ENCODE results near the gene CELSR1. TPM values are rescaled to one million over a fixed set of nuclear protein-coding genes. Genes with fewer than 3 reads are reported as not detected.

Gene CELSR1
- total and polyA plus RNA-seq, 2 donors from 2014 or later: 15.7 to 49.9 TPM

DNA sequence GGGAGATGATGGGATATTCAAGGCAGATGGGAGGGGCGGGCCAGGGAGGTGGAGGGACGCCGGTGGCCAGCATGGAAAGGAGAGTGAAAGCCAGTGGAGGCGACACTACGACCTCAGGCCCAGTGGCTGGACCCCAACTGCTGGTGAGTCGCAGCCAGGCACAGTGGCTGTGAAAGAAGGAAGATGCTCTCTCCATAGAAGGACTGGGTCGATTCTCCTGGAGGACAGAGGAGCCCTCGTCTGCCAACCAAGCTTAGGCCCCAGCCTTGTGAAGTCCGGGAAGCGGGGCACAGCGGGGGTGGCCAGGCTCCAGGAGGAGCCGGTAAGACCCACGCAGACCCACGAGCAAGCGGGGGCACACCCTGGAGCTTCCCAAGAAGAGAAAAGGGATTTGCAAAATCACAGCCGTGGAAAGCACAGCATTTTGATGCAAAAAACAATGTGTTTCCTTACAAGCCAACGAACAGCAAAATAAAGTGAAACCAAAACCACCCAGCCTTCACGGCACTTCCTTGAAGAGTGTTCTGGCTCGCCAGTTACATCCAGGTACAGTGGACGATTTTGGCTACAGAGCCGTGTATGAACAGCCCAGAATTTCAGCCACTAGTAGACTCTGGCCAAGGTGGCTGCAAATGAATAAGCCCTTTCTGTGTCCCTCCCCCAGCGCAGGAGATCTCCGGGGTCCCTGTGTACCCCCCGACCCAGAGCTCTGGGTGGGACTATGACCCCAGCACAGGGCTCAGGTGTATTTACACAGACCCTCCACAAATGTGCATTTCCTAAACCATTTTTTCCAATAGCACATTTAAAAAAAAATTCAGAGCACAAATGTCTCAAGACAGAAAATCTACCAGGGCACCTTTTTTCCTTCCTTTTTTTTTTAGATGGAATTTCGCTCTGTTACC is 105.0 kb downstream of the CELSR1 start:
- FAIRE-seq: no peak
- TF ChIP-seq, protein P1, sequence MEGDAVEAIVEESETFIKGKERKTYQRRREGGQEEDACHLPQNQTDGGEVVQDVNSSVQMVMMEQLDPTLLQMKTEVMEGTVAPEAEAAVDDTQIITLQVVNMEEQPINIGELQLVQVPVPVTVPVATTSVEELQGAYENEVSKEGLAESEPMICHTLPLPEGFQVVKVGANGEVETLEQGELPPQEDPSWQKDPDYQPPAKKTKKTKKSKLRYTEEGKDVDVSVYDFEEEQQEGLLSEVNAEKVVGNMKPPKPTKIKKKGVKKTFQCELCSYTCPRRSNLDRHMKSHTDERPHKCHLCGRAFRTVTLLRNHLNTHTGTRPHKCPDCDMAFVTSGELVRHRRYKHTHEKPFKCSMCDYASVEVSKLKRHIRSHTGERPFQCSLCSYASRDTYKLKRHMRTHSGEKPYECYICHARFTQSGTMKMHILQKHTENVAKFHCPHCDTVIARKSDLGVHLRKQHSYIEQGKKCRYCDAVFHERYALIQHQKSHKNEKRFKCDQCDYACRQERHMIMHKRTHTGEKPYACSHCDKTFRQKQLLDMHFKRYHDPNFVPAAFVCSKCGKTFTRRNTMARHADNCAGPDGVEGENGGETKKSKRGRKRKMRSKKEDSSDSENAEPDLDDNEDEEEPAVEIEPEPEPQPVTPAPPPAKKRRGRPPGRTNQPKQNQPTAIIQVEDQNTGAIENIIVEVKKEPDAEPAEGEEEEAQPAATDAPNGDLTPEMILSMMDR (IDR thresholded peaks at IDR 0.05; ENCODE audit: borderline replicate concordance, extremely low read depth, insufficient read depth): no peak
- intact Hi-C loops (cut with DNase I): no loop called here
- no peaks in the 10 kb centered on the region for H3K9me3 ChIP-seq (ENCODE audit: control insufficient read depth in 2 of 3, insufficient read depth in 1 of 3, low read length in 3 of 3)
- H3K27ac ChIP-seq (ENCODE audit: low read depth in 2 of 2, low read length in 2 of 2): peak overlapping the region; percentile 51 to 55
- no peaks in the 10 kb centered on the region for H3K27me3 ChIP-seq (ENCODE audit: control insufficient read depth, insufficient read depth, low read length)
- DNase-seq: peak in 2 of 5 donors; percentile 57 to 65
- peak overlapping the region in 1 of 3 donors; percentile 1 for H3K9ac ChIP-seq (ENCODE audit: low read length in 3 of 3)
- peaks cover 0 to 9% (median 0%) of the 10 kb centered on the region in 3 donors for H3K4me1 ChIP-seq (ENCODE audit: control insufficient read depth in 2 of 3, insufficient read depth in 2 of 3, low read depth in 1 of 3, low read length in 3 of 3)
- peak overlapping the region in 2 of 3 donors; percentile 20 to 52 for H3K4me3 ChIP-seq (ENCODE audit: low read length in 3 of 3)
- peaks cover 0 to 6% (median 2%) of the 10 kb centered on the region in 3 donors for H3K36me3 ChIP-seq (ENCODE audit: control insufficient read depth in 2 of 3, insufficient read depth in 3 of 3, low read length in 3 of 3)

DNA sequence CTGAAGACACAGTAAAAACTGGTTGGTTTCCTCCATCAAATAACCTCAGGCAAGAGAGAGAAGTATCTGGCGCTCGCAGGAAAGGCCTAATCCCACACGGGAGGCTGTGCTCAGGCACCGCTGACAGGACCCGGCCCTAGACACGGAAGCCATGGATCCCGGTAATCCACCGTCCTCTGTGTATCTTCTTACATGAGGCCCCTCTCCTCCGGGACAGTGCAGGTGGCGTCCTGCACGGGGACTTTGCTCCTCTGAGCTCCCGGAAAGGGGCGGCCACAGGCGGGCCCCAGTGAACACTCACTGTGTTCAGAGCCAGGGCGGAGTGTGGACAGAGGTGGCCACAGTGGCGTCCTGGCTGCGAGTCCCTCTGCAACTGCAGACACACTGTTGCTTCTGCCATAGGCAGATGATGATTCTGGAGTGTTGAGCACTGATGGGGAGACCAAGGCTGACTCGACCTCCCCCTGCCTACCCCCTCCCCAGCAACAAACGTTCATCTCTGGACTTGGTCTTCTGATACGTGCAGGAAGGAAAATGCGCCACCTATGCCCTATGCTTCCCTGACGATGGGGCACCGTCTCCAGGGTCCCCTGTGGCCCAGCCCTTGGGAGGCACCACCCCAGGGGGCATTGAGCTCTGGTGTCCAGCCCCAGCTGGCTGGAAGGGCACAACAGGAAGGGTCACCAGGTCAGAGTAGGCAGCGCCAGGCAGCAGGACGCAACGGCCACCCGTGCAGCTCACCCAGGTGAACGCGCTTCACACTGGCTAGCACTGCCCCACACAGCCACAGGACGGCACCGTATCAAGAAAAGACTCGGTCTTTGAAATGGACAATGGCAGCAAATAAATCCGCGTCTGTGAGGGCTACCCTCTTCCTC is 106.2 kb downstream of the CELSR1 start:
- DNase-seq (no peak), FAIRE-seq (no peak)
- Histone ChIP-seq H3K27me3 (ENCODE audit: control insufficient read depth, insufficient read depth, low read length) (no peaks in the 10 kb centered on the region), H3K9ac (ENCODE audit: low read length in 3 of 3) (no peak overlapping the region), H3K36me3 (ENCODE audit: control insufficient read depth in 2 of 3, insufficient read depth in 3 of 3, low read length in 3 of 3) (peaks cover 0 to 6% (median under 1%) of the 10 kb centered on the region in 3 donors), H3K27ac (ENCODE audit: low read depth in 2 of 2, low read length in 2 of 2) (peak overlapping the region in 1 of 2 donors; percentile 1), H3K4me1 (ENCODE audit: control insufficient read depth in 2 of 3, insufficient read depth in 2 of 3, low read depth in 1 of 3, low read length in 3 of 3) (peaks cover 0 to 9% (median 0%) of the 10 kb centered on the region in 3 donors), H3K4me3 (ENCODE audit: low read length in 3 of 3) (no peak overlapping the region), H3K9me3 (ENCODE audit: control insufficient read depth in 2 of 3, insufficient read depth in 1 of 3, low read length in 3 of 3) (no peaks in the 10 kb centered on the region)
- intact Hi-C loops (cut with DNase I): no loop called here
- TF ChIP-seq, protein P1 (IDR thresholded peaks at IDR 0.05; ENCODE audit: borderline replicate concordance, extremely low read depth, insufficient read depth): no peak

DNA sequence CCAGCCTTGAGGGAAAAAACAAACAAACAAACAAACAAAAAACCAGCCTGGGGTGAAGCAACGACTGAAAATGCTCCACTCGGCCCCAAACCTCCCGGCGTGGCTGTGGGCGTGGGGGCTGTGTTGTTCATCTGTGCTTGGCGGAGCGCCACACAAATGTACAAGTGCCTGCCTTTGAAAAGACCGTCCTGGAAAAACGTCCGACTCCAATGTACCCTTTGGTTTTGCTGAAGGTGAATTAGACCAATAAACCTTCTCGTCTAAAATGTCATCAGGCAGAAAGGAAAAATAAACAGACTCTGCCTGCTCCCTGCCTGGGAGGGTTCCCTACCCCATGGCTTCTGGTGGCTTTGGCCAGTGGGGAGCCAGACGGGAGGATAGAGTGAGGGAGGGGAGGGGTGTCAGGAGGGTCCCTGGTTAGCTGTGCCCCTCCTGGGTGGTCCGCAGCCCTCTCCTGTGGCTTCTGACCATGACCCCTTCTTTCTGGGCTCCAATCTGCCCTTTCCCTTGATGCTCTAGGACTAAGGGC is 108.0 kb downstream of the CELSR1 start:
- TF ChIP-seq, protein P1 (IDR thresholded peaks at IDR 0.05; ENCODE audit: borderline replicate concordance, extremely low read depth, insufficient read depth): no peak
- intact Hi-C loops (cut with DNase I): no loop called here

More for the DNA sequence above, 108.0 kb downstream of the CELSR1 start:
- DNase-seq (peak in 1 of 5 donors; percentile 64), FAIRE-seq (no peak)
- Histone ChIP-seq H3K4me1 (ENCODE audit: control insufficient read depth in 2 of 3, insufficient read depth in 2 of 3, low read depth in 1 of 3, low read length in 3 of 3) (peaks cover 0 to 9% (median 0%) of the 10 kb centered on the region in 3 donors), H3K9me3 (ENCODE audit: control insufficient read depth in 2 of 3, insufficient read depth in 1 of 3, low read length in 3 of 3) (no peaks in the 10 kb centered on the region), H3K9ac (ENCODE audit: low read length in 3 of 3) (no peak overlapping the region), H3K4me3 (ENCODE audit: low read length in 3 of 3) (no peak overlapping the region), H3K27ac (ENCODE audit: low read depth in 2 of 2, low read length in 2 of 2) (no peak overlapping the region), H3K27me3 (ENCODE audit: control insufficient read depth, insufficient read depth, low read length) (no peaks in the 10 kb centered on the region), H3K36me3 (ENCODE audit: control insufficient read depth in 2 of 3, insufficient read depth in 3 of 3, low read length in 3 of 3) (peaks cover 0 to 4% (median 0%) of the 10 kb centered on the region in 3 donors)

All from kidney (tissue), 14 donors.